IgD-negative memory B cell (primary cell): ENCODE data around the gene EBF4. TPM values are rescaled to one million over a fixed set of nuclear protein-coding genes. Genes with fewer than 3 reads are reported as not detected.
"Not testable (repeated sequence)": the region's sequence is repeated elsewhere in the genome, so short reads cannot be mapped to it uniquely, and the experiment has no call there.

Experiments used
- H3K27ac Mint-ChIP-seq, 3 donors: one replicate each; pipeline ENCODE4 v1.8.0; 2020 to 2022; ENCODE audit warnings: mild to moderate bottlenecking in 3 of 3, mixed read lengths in 3 of 3, moderate library complexity in 1 of 3
- H3K27me3 Mint-ChIP-seq: one replicate; pipeline ENCODE4 v1.8.0; 2021; ENCODE audit warnings: mixed read lengths
- H3K36me3 Mint-ChIP-seq: one replicate; pipeline ENCODE4 v1.8.0; 2020; ENCODE audit warnings: mild to moderate bottlenecking, mixed read lengths
- H3K4me1 Mint-ChIP-seq, 3 donors: one replicate each; pipeline ENCODE4 v1.8.0; 2020 to 2022; ENCODE audit warnings: mixed read lengths in 3 of 3, mild to moderate bottlenecking in 1 of 3
- H3K4me3 Mint-ChIP-seq, 4 donors: one replicate each; pipeline ENCODE4 v1.8.0; 2020 to 2022; ENCODE audit warnings: mild to moderate bottlenecking in 4 of 4, mixed read lengths in 4 of 4, moderate library complexity in 3 of 4
- H3K9me3 Mint-ChIP-seq, 3 donors: one replicate each; pipeline ENCODE4 v1.8.0; 2020 to 2021; ENCODE audit warnings: mixed read lengths in 3 of 3, mild to moderate bottlenecking in 1 of 3
- polyA plus RNA-seq: library from polyadenylated mRNA; unstranded; fragments of 300-500 nt; fragmentation: Illumina TruSeq; gene quantifications from one replicate; pipeline ENCODE4 v1.2.3, GENCODE V29; 2021

EBF4 gene
- polyA plus RNA-seq, 1 donor from 2014 or later, result 1.1 TPM

- Mint-ChIP-seq H3K36me3 (peaks cover 3% of the 10 kb centered on the region), H3K4me1 (peaks cover 0 to 4% (median 0%) of the 10 kb centered on the region in 3 donors), H3K4me3 (peak overlapping the region in 1 of 4 donors; percentile 32), H3K9me3 (peaks cover 0 to 3% (median 0%) of the 10 kb centered on the region in 3 donors), H3K27ac (no peak overlapping the region), H3K27me3 (peaks cover 38% of the 10 kb centered on the region)
Measured at GRCh38 chr20:2760297-2760951, 67.8 kb downstream of the EBF4 start.

DNA sequence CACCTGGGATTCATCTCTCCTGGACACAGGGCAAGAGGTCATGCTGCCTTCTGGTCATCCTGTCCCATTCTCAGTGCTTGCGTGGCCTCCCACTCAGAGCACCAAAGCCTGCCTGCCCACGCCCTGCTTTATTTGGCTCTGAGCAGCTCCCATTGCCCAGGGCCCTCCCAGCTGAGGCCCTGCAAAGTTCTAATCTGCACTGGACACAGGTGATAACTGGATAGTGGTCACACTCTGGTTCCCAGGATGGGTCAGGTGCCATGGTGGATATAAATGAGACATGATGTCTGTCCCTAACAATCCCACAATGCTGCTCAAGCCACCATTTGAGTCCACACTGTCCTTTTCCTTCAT, 68.3 kb downstream of the EBF4 start:
- no peak overlapping the region for H3K4me3 Mint-ChIP-seq
- peaks cover 0 to 4% (median 0%) of the 10 kb centered on the region in 3 donors for H3K4me1 Mint-ChIP-seq
- H3K27me3 Mint-ChIP-seq, result peaks cover 36% of the 10 kb centered on the region
- H3K9me3 Mint-ChIP-seq, result peaks cover 0 to 3% (median 0%) of the 10 kb centered on the region in 3 donors
- H3K27ac Mint-ChIP-seq, result no peak overlapping the region
- H3K36me3 Mint-ChIP-seq, result peaks cover 3% of the 10 kb centered on the region

GRCh38 chr20:2761885-2762284, 69.3 kb downstream of the EBF4 start:
- Mint-ChIP-seq H3K36me3 (peaks cover 3% of the 10 kb centered on the region), H3K27ac (no peak overlapping the region), H3K4me1 (peaks cover 0 to 4% (median 0%) of the 10 kb centered on the region in 3 donors), H3K9me3 (peaks cover 0 to 3% (median 0%) of the 10 kb centered on the region in 3 donors), H3K27me3 (peaks cover 28% of the 10 kb centered on the region), H3K4me3 (no peak overlapping the region)

DNA sequence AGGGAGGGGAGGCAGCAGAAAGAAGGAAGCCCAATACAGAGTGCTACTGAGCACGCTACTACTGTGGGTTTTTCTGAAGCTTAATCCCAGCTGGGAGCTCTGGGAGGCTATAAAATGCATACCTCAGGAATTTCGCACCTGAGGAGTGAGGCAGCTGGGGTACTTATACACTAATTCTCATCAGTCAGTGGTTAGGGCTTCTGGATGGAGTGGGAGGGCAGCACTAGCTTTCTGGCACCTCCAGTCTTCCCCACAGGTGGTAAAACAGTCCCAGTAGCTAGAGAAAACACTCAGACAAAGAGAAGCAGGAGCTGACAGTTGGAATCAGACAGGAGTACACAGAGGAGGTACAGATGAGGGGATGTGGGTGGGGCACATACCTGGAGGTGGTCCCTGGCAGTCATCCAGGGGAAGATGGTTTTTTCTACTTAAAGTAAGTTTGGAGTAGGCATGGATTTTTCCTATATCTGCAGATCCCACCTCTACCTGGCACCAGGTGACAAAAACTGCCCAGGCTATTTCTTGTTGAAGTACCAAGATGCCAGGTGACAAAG, 70.1 kb downstream of the EBF4 start:
- H3K36me3 Mint-ChIP-seq, result peaks cover 3% of the 10 kb centered on the region
- H3K27me3 Mint-ChIP-seq, result peaks cover 21% of the 10 kb centered on the region
- H3K9me3 Mint-ChIP-seq, result peaks cover 0 to 3% (median 0%) of the 10 kb centered on the region in 3 donors
- no peak overlapping the region for H3K4me3 Mint-ChIP-seq
- no peak overlapping the region for H3K27ac Mint-ChIP-seq
- peaks cover 0 to 4% (median 0%) of the 10 kb centered on the region in 3 donors for H3K4me1 Mint-ChIP-seq

DNA sequence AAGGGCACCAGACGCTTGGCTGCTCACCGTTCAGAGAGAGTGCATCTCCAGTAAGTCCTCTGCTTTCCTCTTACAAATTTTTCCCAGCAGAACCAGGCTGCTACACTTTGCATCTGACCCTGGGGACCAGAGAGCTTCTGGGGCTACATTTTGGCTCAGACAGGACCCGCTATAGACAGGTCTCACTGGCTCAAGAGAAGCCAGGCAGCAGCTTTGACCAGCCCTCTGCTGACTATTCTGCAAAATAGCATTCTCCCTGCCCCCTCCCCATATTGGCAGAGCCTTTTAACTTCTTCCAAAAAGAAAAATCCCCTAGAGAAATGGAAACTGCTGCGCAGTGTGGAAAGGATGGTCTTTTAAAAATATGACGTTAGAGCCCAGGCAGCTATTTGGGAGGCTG, 70.6 kb downstream of the EBF4 start:
- Mint-ChIP-seq H3K27me3 (peaks cover 20% of the 10 kb centered on the region), H3K9me3 (peaks cover 0 to 3% (median 0%) of the 10 kb centered on the region in 3 donors), H3K27ac (no peak overlapping the region), H3K36me3 (peaks cover 3% of the 10 kb centered on the region), H3K4me1 (peaks cover 0 to 4% (median 0%) of the 10 kb centered on the region in 3 donors), H3K4me3 (no peak overlapping the region)

DNA sequence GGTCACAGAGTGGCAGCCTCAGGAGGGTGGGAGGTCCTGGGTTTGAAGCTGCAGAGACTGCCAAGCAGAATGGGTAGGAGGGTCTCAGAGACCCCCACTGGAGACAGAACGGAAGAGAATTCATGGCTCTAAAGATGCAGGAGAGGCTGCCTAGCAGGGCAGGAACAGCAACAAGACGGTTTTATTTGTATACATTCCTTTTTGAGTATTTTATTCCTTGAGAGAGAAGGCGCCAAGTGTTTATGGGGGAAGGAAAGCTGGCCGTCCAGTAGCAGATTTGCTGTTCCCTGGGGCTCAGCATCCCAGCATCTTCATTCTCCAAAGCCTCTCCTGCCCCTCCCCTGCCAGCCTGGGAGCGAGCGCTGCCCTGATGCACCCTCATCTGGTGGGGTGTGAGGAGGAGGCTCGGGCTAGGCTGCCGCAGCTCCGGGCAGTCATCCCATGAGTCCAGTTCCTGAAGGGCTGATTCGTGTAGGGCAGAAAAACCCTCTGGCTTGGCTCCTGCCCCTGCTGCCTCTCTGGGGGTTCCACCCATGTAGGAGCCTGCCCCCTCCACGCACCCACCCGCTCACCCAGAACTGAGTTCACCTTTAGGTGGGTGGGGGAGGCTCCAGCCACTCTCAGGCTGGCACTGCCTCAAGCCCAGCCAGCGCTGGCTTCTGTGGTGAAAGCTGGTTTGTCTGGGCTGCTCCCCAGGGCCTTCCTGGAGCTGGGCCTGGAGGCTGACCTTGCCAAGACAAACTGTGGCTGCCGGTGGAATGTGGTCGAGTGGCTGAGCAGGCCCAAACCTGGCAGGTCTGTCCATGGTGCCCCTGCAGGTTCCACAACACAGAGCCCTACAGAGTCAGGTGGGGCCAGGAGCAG, 75.4 kb downstream of the EBF4 start:
- Mint-ChIP-seq H3K9me3 (no peaks in the 10 kb centered on the region), H3K27ac (no peak overlapping the region), H3K4me1 (peaks cover 0 to 3% (median 0%) of the 10 kb centered on the region in 3 donors), H3K27me3 (peaks cover 30% of the 10 kb centered on the region), H3K36me3 (peaks cover 2% of the 10 kb centered on the region), H3K4me3 (no peak overlapping the region)

- peaks cover 27% of the 10 kb centered on the region for H3K27me3 Mint-ChIP-seq
- H3K36me3 Mint-ChIP-seq, result peaks cover 2% of the 10 kb centered on the region
- H3K4me1 Mint-ChIP-seq, result peaks cover 0 to 3% (median 0%) of the 10 kb centered on the region in 3 donors
- H3K4me3 Mint-ChIP-seq, result no peak overlapping the region
- H3K27ac Mint-ChIP-seq, result no peak overlapping the region
- H3K9me3 Mint-ChIP-seq, result no peaks in the 10 kb centered on the region
Measured at GRCh38 chr20:2768632-2769015, 76.0 kb downstream of the EBF4 start.

DNA sequence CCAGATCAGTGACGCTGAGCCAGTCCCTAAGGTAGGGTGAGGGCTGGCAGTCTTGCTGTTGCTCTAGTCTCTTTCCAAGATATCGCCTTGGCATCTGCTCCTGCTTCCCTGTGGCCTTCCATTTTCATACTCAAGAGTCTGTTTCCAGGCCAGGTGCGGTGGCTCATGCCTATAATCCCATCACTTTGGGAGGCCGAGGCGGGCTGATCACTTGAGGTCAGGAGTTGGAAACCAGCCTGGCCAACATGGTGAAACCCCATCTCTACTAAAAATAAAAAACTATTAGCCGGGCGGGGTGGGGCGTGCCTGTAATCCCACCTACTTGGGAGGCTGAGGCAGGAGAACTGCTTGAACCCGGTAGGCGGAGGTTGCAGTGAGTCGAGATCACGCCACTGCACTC, 77.5 kb downstream of the EBF4 start:
- H3K27me3 Mint-ChIP-seq, result peaks cover 25% of the 10 kb centered on the region
- H3K4me1 Mint-ChIP-seq, H3K36me3 Mint-ChIP-seq, H3K9me3 Mint-ChIP-seq, H3K27ac Mint-ChIP-seq: not testable (repeated sequence)
- peak overlapping the region in 1 of 4 donors; percentile 58 for H3K4me3 Mint-ChIP-seq

- Mint-ChIP-seq H3K36me3 (peaks cover 2% of the 10 kb centered on the region), H3K27ac (no peak overlapping the region), H3K4me3 (no peak overlapping the region), H3K27me3 (peaks cover 28% of the 10 kb centered on the region), H3K9me3 (peaks cover 0 to 4% (median 0%) of the 10 kb centered on the region in 3 donors), H3K4me1 (peaks cover 0 to 3% (median 0%) of the 10 kb centered on the region in 3 donors)
Measured at GRCh38 chr20:2771631-2772080, 79.1 kb downstream of the EBF4 start.

GRCh38 chr20:2773812-2774211, 81.2 kb downstream of the EBF4 start:
- H3K36me3 Mint-ChIP-seq, result peaks cover 2% of the 10 kb centered on the region
- peaks cover 0 to 3% (median 0%) of the 10 kb centered on the region in 3 donors for H3K4me1 Mint-ChIP-seq
- H3K27me3 Mint-ChIP-seq, result peaks cover 28% of the 10 kb centered on the region
- H3K4me3 Mint-ChIP-seq, result no peak overlapping the region
- no peak overlapping the region for H3K27ac Mint-ChIP-seq
- peaks cover 0 to 8% (median 2%) of the 10 kb centered on the region in 3 donors for H3K9me3 Mint-ChIP-seq

DNA sequence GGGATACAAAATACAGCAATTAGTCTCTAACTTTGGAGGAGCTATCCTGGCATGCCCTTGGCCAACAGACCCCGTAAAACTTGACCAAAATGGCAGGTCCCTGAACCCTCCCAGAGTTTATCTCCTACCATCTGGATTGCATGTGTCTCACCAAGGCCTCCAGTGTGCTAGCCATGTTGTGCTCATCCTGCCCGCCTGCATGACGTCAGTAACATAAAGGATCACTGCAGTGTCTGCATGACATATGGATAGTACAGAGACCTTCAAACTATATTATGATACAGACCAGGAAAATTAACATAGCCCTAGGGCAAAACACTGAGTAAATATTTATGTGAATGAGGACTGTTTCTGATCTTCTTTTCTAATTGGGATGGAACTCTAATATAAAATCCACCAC, 82.6 kb downstream of the EBF4 start:
- Mint-ChIP-seq H3K27ac (no peak overlapping the region), H3K36me3 (peaks cover 2% of the 10 kb centered on the region), H3K9me3 (peaks cover 0 to 8% (median 2%) of the 10 kb centered on the region in 3 donors), H3K4me1 (peaks cover 0 to 3% (median 0%) of the 10 kb centered on the region in 3 donors), H3K27me3 (peaks cover 25% of the 10 kb centered on the region), H3K4me3 (no peak overlapping the region)

DNA sequence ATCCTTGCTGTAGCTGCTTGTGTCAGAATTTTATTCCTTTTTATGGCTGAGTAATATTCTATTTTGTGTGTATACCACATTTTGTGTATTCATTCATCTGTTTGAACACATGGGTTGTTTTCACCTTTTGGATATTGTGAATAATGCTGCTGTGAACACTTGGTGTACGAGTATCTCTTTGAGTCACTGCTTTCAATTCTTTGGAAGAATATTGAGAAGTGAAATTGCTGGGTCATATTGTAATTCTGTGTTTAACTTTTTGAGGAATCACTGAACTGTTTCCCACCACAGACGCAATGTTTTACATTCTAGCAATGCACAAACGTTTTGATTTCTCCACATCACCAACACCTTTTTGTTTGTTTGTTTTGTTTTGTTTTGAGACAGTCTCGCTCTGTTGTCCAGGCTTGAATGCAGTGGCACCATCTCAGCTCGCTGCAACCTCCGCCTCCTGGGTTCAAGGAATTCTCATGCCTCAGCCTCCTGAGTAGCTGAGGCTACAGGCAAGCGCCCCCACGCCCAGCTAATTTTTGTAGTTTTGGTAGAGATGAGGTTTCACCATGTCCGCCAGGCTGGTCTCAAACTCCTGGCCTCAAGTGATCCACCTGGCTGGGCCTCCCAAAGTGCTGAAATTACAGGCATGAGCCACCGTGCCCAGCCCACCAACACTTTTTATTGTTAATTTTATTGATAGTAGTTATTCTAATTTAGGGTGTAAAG, 86.2 kb downstream of the EBF4 start:
- Mint-ChIP-seq H3K36me3 (no peaks in the 10 kb centered on the region), H3K9me3 (peaks cover 0 to 10% (median 2%) of the 10 kb centered on the region in 3 donors), H3K27me3 (peaks cover 17% of the 10 kb centered on the region), H3K4me1 (no peaks in the 10 kb centered on the region), H3K4me3 (no peak overlapping the region), H3K27ac (no peak overlapping the region)

- Mint-ChIP-seq H3K4me1 (no peaks in the 10 kb centered on the region), H3K4me3 (no peak overlapping the region), H3K36me3 (peaks cover 2% of the 10 kb centered on the region), H3K27me3 (peaks cover 18% of the 10 kb centered on the region), H3K9me3 (peaks cover 0 to 6% (median 2%) of the 10 kb centered on the region in 3 donors), H3K27ac (no peak overlapping the region)
Measured at GRCh38 chr20:2780948-2781347, 88.4 kb downstream of the EBF4 start.

DNA sequence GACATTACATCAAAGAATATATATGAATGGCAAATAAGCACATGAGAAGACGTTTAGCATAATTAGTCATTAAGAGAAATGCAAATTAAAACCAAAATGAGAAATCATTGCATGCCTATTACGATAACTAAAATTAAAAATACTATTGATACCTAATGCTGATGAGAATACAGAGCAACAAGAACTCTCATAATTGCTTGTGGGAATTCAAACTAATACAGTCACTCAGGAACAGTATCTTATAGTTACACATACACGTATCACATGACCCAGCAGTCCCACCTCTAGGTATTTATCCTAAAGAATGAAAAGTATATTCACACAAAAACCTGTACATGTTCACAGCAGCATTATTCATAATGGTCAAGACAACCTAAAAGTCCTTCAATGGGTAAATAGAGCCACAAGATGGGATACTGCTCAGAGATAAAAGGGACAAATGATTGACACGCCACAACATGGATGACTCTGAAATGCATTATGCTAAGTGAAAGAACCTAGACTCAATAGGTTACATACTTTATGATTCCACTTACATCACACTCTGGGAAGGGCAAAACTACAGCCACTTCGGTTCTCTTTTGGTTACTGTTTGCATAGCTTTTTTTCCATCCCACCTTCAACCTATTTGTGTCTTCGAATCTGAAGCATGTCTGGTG, 91.5 kb downstream of the EBF4 start:
- peaks cover 12% of the 10 kb centered on the region for H3K27me3 Mint-ChIP-seq

More for the DNA sequence above, 91.5 kb downstream of the EBF4 start:
- no peaks in the 10 kb centered on the region for H3K4me1 Mint-ChIP-seq
- H3K4me3 Mint-ChIP-seq, result no peak overlapping the region
- peaks cover 4% of the 10 kb centered on the region for H3K36me3 Mint-ChIP-seq
- no peak overlapping the region for H3K27ac Mint-ChIP-seq
- peaks cover 0 to 2% (median 0%) of the 10 kb centered on the region in 3 donors for H3K9me3 Mint-ChIP-seq
